Adrenal gland (tissue), 12 donors: ENCODE results near the gene ATXN10. TPM values are rescaled to one million over a fixed set of nuclear protein-coding genes. Genes with fewer than 3 reads are reported as not detected.

ENCODE experiments used
- DNase-seq, 7 donors: peaks; one replicate each; pipeline ENCODE4 v3.0.0-alpha.2; 2019 to 2020
- H3K27ac ChIP-seq, 5 donors: fragments of 200-600 bp; sonication (generic) in 4 of 5; 1 replicate in 3 of 5; 2 replicates in 2 of 5; pipeline versions ENCODE4 v1.5.1 to v1.8.0; 2016 to 2020; ENCODE audit warnings: mild to moderate bottlenecking in 1 of 5
- H3K27me3 ChIP-seq: fragments of 200-600 bp; 2 replicates; pipeline ENCODE4 v1.8.0; 2021
- H3K36me3 ChIP-seq, 2 donors: fragments of 200-600 bp; replicated peaks in 1 of 2; 1 replicate in 1 of 2; 2 replicates in 1 of 2; pipeline versions ENCODE4 v1.5.1 to v1.8.0; 2018 to 2022
- H3K4me1 ChIP-seq, 2 donors: fragments of 200-600 bp; replicated peaks in 1 of 2; 1 replicate in 1 of 2; 2 replicates in 1 of 2; pipeline versions ENCODE4 v1.5.1 to v1.8.0; 2018 to 2021
- H3K4me3 ChIP-seq, 4 donors: fragments of 200-600 bp; sonication (generic) in 3 of 4; one replicate each; pipeline ENCODE4 v1.5.1; 2016 to 2018
- H3K9me3 ChIP-seq, 3 donors: fragments of 200-600 bp; sonication (generic) in 1 of 3; replicated peaks in 1 of 3; 1 replicate in 2 of 3; 2 replicates in 1 of 3; pipeline versions ENCODE4 v1.5.1 to v1.8.0; 2016 to 2021
- CTCF ChIP-seq, 6 experiments: fragments of 450-650 bp in 4 of 6; fragments of 200-600 bp in 2 of 6; sonication (generic) in 1 of 6; IDR thresholded peaks; 1 replicate in 5 of 6; 2 replicates in 1 of 6; pipeline versions ENCODE4 v1.5.1 to v1.8.0; 2016 to 2021; ENCODE audit warnings: antibody characterized with exemption in 6 of 6, mild to moderate bottlenecking in 2 of 6, moderate library complexity in 1 of 6
- POLR2A ChIP-seq, 2 donors: fragments of 450-650 bp; IDR thresholded peaks; one replicate each; pipeline ENCODE4 v1.6.1; 2017; ENCODE audit warnings: antibody characterized with exemption in 2 of 2, mild to moderate bottlenecking in 2 of 2, moderate library complexity in 1 of 2
- WGBS, 4 donors: extraction: QIAGEN DNeasy Blood & Tissue Kit in 2 of 4; methylation state at CpG; one replicate each; pipeline versions ENCODE4 v1.1.5 to v1.1.7; 2013 to 2017; 5-methylcytosine and 5-hydroxymethylcytosine counted together
- intact Hi-C, 2 donors: fragments of 100-400 bp; cut with DNase I; formaldehyde crosslinking; loops; one replicate each; pipeline versions ENCODE4 v1.14.1 to v1.15.0; 2022 to 2023
- polyA plus RNA-seq, 3 donors: library from polyadenylated mRNA; stranded (reverse); fragments of 200-250 nt in 2 of 3; fragments of 350-450 nt in 1 of 3; fragmentation: Illumina TruSeq in 1 of 3; extraction: RNeasy Lipid Tissue Mini Kit (QIAGEN cat#74804) in 1 of 3; gene quantifications; one replicate each; pipeline ENCODE4 v1.2.3, GENCODE V29; 2013 to 2014
- total RNA-seq, 9 donors: library from RNA; depleted of rRNA in 4 of 9; stranded (reverse); fragments of >200 nt in 4 of 9; fragments of 120-200 nt in 1 of 9; fragmentation: NEBNext Ultra II Directional in 1 of 9; extraction: Animal tissue kit (Norgen Biotek cat#: 25700) in 1 of 9; gene quantifications; one replicate each; pipeline versions ENCODE4 v1.1.0 to v1.2.4, GENCODE V29; 2013 to 2023
- donor health status: healthy with polysubstance abuse.
- donor health status: Bipolar disorder and iron deficiency.
- donor health status: DM: yes; HTN: yes; CAD: no.
- donor health status: DM: no; HTN: no; CAD: no.
- donor health status: DM: no; HTN: no; CAD: no.
- donor health status: DM: yes; HTN: yes; CAD: no.

Gene ATXN10
- total and polyA plus RNA-seq, 12 donors, result 21.2 to 306 (median 165) TPM

- no peak for TF ChIP-seq CTCF (IDR thresholded peaks at IDR 0.05)
- no peak for TF ChIP-seq POLR2A (IDR thresholded peaks at IDR 0.05)
- Histone ChIP-seq H3K27ac (no peak overlapping the region), H3K4me3 (no peak overlapping the region), H3K36me3 (no peaks in the 10 kb centered on the region), H3K9me3 (peaks cover 0 to 14% (median 0%) of the 10 kb centered on the region in 3 donors), H3K4me1 (peaks cover 0 to under 1% of the 10 kb centered on the region in 2 donors), H3K27me3 (no peaks in the 10 kb centered on the region)
- 71 to 84% (median 76%) methylated on average over 2 of the region's 2 CpGs for WGBS, 4 donors
- no peak for DNase-seq
- intact Hi-C loops, result no loop called here
Observed at GRCh38 chr22:45799291-45799690, 127.7 kb downstream of the ATXN10 start.

- WGBS, 4 donors, result 94 to 97% (median 95%) methylated on average over 4 of the region's 4 CpGs
- Histone ChIP-seq H3K27ac (no peak overlapping the region), H3K36me3 (no peaks in the 10 kb centered on the region), H3K4me3 (no peak overlapping the region), H3K4me1 (no peaks in the 10 kb centered on the region), H3K27me3 (no peaks in the 10 kb centered on the region), H3K9me3 (peaks cover 0 to under 1% (median 0%) of the 10 kb centered on the region in 3 donors)
- intact Hi-C loops, result no loop called here
- TF ChIP-seq POLR2A (IDR thresholded peaks at IDR 0.05), result no peak
- no peak for TF ChIP-seq CTCF (IDR thresholded peaks at IDR 0.05)
- no peak for DNase-seq
Observed at GRCh38 chr22:45802054-45802453, 130.4 kb downstream of the ATXN10 start.

GRCh38 chr22:45804319-45804985 lies 132.8 kb downstream of the ATXN10 start:
- Histone ChIP-seq H3K4me1 (no peaks in the 10 kb centered on the region), H3K36me3 (peaks cover 0 to 7% of the 10 kb centered on the region in 2 donors), H3K27ac (no peak overlapping the region), H3K27me3 (no peaks in the 10 kb centered on the region), H3K9me3 (no peaks in the 10 kb centered on the region), H3K4me3 (no peak overlapping the region)
- intact Hi-C loops, result no loop called here
- WGBS, 4 donors, result 95 to 97% (median 96%) methylated on average over 6 of the region's 6 CpGs
- TF ChIP-seq POLR2A (IDR thresholded peaks at IDR 0.05) (no peak), CTCF (IDR thresholded peaks at IDR 0.05) (no peak)
- no peak for DNase-seq

- H3K27ac ChIP-seq, result no peak overlapping the region
- H3K4me3 ChIP-seq, result no peak overlapping the region
- TF ChIP-seq POLR2A (IDR thresholded peaks at IDR 0.05) (no peak), CTCF (IDR thresholded peaks at IDR 0.05) (no peak)
- DNase-seq, result no peak
- 81 to 92% (median 84%) methylated on average over 3 of the region's 3 CpGs for WGBS, 4 donors
- intact Hi-C loops, result no loop called here
- no peaks in the 10 kb centered on the region for H3K4me1 ChIP-seq
- H3K36me3 ChIP-seq, result peaks cover 0 to 7% of the 10 kb centered on the region in 2 donors
- H3K9me3 ChIP-seq, result no peaks in the 10 kb centered on the region
- H3K27me3 ChIP-seq, result no peaks in the 10 kb centered on the region
Observed at GRCh38 chr22:45804986-45805325, 133.3 kb downstream of the ATXN10 start.
